ENCODE measurements around the gene TMEM54. TPM values are rescaled to one million over a fixed set of nuclear protein-coding genes. Genes with fewer than 3 reads are reported as not detected.

The TMEM54 gene
- total RNA-seq, 1 donor from 2014 or later: 1.0 TPM

- no peak overlapping the region for H3K4me3 Mint-ChIP-seq
- H3K27ac Mint-ChIP-seq: no peak overlapping the region
- no peaks in the 10 kb centered on the region for H3K9me3 Mint-ChIP-seq
- H3K36me3 Mint-ChIP-seq (ENCODE audit: low read depth): no peaks in the 10 kb centered on the region
- H3K4me1 Mint-ChIP-seq (ENCODE audit: low read depth): peaks cover 8% of the 10 kb centered on the region
- intact Hi-C loops (cut with micrococcal nuclease): no loop called here
- peaks cover 20% of the 10 kb centered on the region for H3K27me3 Mint-ChIP-seq (ENCODE audit: insufficient read depth)
- DNase-seq (ENCODE audit: low spot score): no peak
These were observed 23.0 kb downstream of the TMEM54 start for GRCh38 chr1:32878183-32878582.

GRCh38 chr1:32877211-32878110 is 23.7 kb downstream of the TMEM54 start:
- Mint-ChIP-seq H3K4me1 (ENCODE audit: low read depth) (peaks cover 8% of the 10 kb centered on the region), H3K27ac (no peak overlapping the region), H3K27me3 (ENCODE audit: insufficient read depth) (peaks cover 26% of the 10 kb centered on the region), H3K36me3 (ENCODE audit: low read depth) (no peaks in the 10 kb centered on the region), H3K4me3 (no peak overlapping the region), H3K9me3 (no peaks in the 10 kb centered on the region)
- intact Hi-C loops (cut with micrococcal nuclease): no loop called here
- no peak for DNase-seq (ENCODE audit: low spot score)

GRCh38 chr1:32876341-32877210 is 24.6 kb downstream of the TMEM54 start:
- H3K4me1 Mint-ChIP-seq (ENCODE audit: low read depth): peaks cover 8% of the 10 kb centered on the region
- peaks cover 33% of the 10 kb centered on the region for H3K27me3 Mint-ChIP-seq (ENCODE audit: insufficient read depth)
- H3K36me3 Mint-ChIP-seq (ENCODE audit: low read depth): no peaks in the 10 kb centered on the region
- H3K4me3 Mint-ChIP-seq: no peak overlapping the region
- intact Hi-C loops (cut with micrococcal nuclease): loop anchor here (1.0 kb wide), 1 partner anchor 210 kb away; no protein-coding TSS in a partner anchor
- H3K27ac Mint-ChIP-seq: no peak overlapping the region
- H3K9me3 Mint-ChIP-seq: no peaks in the 10 kb centered on the region
- DNase-seq (ENCODE audit: low spot score): peak; percentile 56

- Mint-ChIP-seq H3K27ac (no peak overlapping the region), H3K4me3 (no peak overlapping the region), H3K9me3 (no peaks in the 10 kb centered on the region), H3K27me3 (ENCODE audit: insufficient read depth) (peaks cover 35% of the 10 kb centered on the region), H3K36me3 (ENCODE audit: low read depth) (no peaks in the 10 kb centered on the region), H3K4me1 (ENCODE audit: low read depth) (peaks cover 8% of the 10 kb centered on the region)
- intact Hi-C loops (cut with micrococcal nuclease): loop anchor here (5.0 kb wide), 1 partner anchor 58 kb away; the partner anchor contains the start of genes S100PBP and YARS1
- no peak for DNase-seq (ENCODE audit: low spot score)
These were observed 26.1 kb downstream of the TMEM54 start for GRCh38 chr1:32874860-32875752.

- Mint-ChIP-seq H3K9me3 (no peaks in the 10 kb centered on the region), H3K4me1 (ENCODE audit: low read depth) (peaks cover 8% of the 10 kb centered on the region), H3K4me3 (no peak overlapping the region), H3K36me3 (ENCODE audit: low read depth) (peaks cover 7% of the 10 kb centered on the region), H3K27me3 (ENCODE audit: insufficient read depth) (peaks cover 47% of the 10 kb centered on the region), H3K27ac (no peak overlapping the region)
- no peak for DNase-seq (ENCODE audit: low spot score)
- intact Hi-C loops (cut with micrococcal nuclease): loop anchor here (2.0 to 5.0 kb wide), 2 partner anchors 56 to 473 kb away; partner anchors contain the start of genes S100PBP and YARS1
These were observed 27.7 kb downstream of the TMEM54 start for GRCh38 chr1:32873484-32873883.

- peaks cover 7% of the 10 kb centered on the region for H3K36me3 Mint-ChIP-seq (ENCODE audit: low read depth)
- peaks cover 50% of the 10 kb centered on the region for H3K27me3 Mint-ChIP-seq (ENCODE audit: insufficient read depth)
- no peak for DNase-seq (ENCODE audit: low spot score)
- H3K9me3 Mint-ChIP-seq: no peaks in the 10 kb centered on the region
- no peak overlapping the region for H3K4me3 Mint-ChIP-seq
- peaks cover 8% of the 10 kb centered on the region for H3K4me1 Mint-ChIP-seq (ENCODE audit: low read depth)
- no peak overlapping the region for H3K27ac Mint-ChIP-seq
- intact Hi-C loops (cut with micrococcal nuclease): loop anchor here (1.0 to 5.0 kb wide), 4 partner anchors 55 to 471 kb away; partner anchors contain the start of genes S100PBP and YARS1
These were observed 29.1 kb downstream of the TMEM54 start for GRCh38 chr1:32872192-32872460.

- Mint-ChIP-seq H3K27me3 (ENCODE audit: insufficient read depth) (peaks cover 50% of the 10 kb centered on the region), H3K27ac (no peak overlapping the region), H3K9me3 (no peaks in the 10 kb centered on the region), H3K4me3 (peak overlapping the region; percentile 56), H3K4me1 (ENCODE audit: low read depth) (peaks cover 8% of the 10 kb centered on the region), H3K36me3 (ENCODE audit: low read depth) (peaks cover 8% of the 10 kb centered on the region)
- no peak for DNase-seq (ENCODE audit: low spot score)
- intact Hi-C loops (cut with micrococcal nuclease): loop anchor here (1.0 to 5.0 kb wide), 4 partner anchors 54 to 471 kb away; partner anchors contain the start of genes S100PBP and YARS1
These were observed 29.6 kb downstream of the TMEM54 start for GRCh38 chr1:32871364-32872191.

GRCh38 chr1:32870615-32871363 is 30.4 kb downstream of the TMEM54 start, which contains the start of gene FNDC5:
FNDC5 (minus strand) TSS chr1:32870912.
- peaks cover 6% of the 10 kb centered on the region for H3K4me1 Mint-ChIP-seq (ENCODE audit: low read depth)
- no peak for DNase-seq (ENCODE audit: low spot score)
- H3K4me3 Mint-ChIP-seq: peak within 1 kb of the TSS; percentile 56
- H3K9me3 Mint-ChIP-seq: no peaks in the 10 kb centered on the region
- H3K27me3 Mint-ChIP-seq (ENCODE audit: insufficient read depth): peaks cover 48% of the 10 kb centered on the region
- peaks cover 11% of the 10 kb centered on the region for H3K36me3 Mint-ChIP-seq (ENCODE audit: low read depth)
- intact Hi-C loops (cut with micrococcal nuclease): loop anchor here (5.0 kb wide), 1 partner anchor 53 kb away; the partner anchor contains the start of genes S100PBP and YARS1
- H3K27ac Mint-ChIP-seq: no peak within 1 kb of the TSS

- Mint-ChIP-seq H3K36me3 (ENCODE audit: low read depth) (peaks cover 11% of the 10 kb centered on the region), H3K4me1 (ENCODE audit: low read depth) (no peaks in the 10 kb centered on the region), H3K27ac (no peak overlapping the region), H3K4me3 (peak overlapping the region; percentile 56), H3K27me3 (ENCODE audit: insufficient read depth) (peaks cover 42% of the 10 kb centered on the region), H3K9me3 (no peaks in the 10 kb centered on the region)
- intact Hi-C loops (cut with micrococcal nuclease): loop anchor here (5.0 kb wide), 1 partner anchor 53 kb away; the partner anchor contains the start of genes S100PBP and YARS1
- no peak for DNase-seq (ENCODE audit: low spot score)
These were observed 31.1 kb downstream of the TMEM54 start for GRCh38 chr1:32869923-32870614.

GRCh38 chr1:32868806-32869455 is 32.3 kb downstream of the TMEM54 start:
- Mint-ChIP-seq H3K4me1 (ENCODE audit: low read depth) (no peaks in the 10 kb centered on the region), H3K27ac (no peak overlapping the region), H3K9me3 (no peaks in the 10 kb centered on the region), H3K27me3 (ENCODE audit: insufficient read depth) (peaks cover 38% of the 10 kb centered on the region), H3K4me3 (no peak overlapping the region), H3K36me3 (ENCODE audit: low read depth) (peaks cover 21% of the 10 kb centered on the region)
- DNase-seq (ENCODE audit: low spot score): no peak
- intact Hi-C loops (cut with micrococcal nuclease): no loop called here

Data from activated T-helper 1 cell treated with anti-CD3 and anti-CD28 coated beads, Interleukin-12 subunit alpha, Interleukin-12 subunit beta, Interleukin-2, Interleukin-4 antibody, amounts not matched to agents 30 ng/mL and 10 ng/mL and 1 ng/mL, durations not matched to agents 14 hours and 24 hours and 36 hours (primary cell).